HL-60 (cell line): ENCODE measurements around the gene MMP10.

Experiments
- GABPA ChIP-seq: IDR thresholded peaks from 2 replicates; pipeline ENCODE4 v1.6.1; 2012; ENCODE audit warnings: low read depth
- POLR2AphosphoS5 ChIP-seq: IDR thresholded peaks from 2 replicates; pipeline ENCODE4 v1.6.1; 2012; ENCODE audit warnings: low read depth
- TF ChIP-seq, protein P1 (sequence below): IDR thresholded peaks from one replicate; pipeline ENCODE4 v1.5.1; 2011; ENCODE audit warnings: low read length, control low read depth, inconsistent platforms; ENCODE audit not compliant: insufficient read depth

DNA sequence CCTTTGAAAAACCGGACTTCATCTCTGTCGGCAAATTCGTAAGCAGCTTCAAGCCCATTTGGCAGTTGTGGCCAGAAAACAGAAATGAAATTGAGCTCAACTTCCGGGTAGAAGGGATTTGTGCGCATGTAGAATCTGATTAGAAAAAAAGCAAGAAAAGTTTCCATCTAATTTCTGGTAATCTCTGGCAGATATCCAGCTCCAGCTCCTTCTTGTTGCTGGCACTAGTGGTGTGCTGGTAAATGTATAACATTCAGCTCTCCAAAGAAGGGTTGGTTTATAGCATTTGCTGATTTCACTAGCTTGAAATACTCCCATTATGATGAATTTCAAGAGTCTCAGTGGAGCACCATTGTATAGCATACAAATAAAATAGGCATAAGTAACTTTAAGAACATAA is 12.2 kb upstream of the MMP10 start:
- TF ChIP-seq, protein P1, sequence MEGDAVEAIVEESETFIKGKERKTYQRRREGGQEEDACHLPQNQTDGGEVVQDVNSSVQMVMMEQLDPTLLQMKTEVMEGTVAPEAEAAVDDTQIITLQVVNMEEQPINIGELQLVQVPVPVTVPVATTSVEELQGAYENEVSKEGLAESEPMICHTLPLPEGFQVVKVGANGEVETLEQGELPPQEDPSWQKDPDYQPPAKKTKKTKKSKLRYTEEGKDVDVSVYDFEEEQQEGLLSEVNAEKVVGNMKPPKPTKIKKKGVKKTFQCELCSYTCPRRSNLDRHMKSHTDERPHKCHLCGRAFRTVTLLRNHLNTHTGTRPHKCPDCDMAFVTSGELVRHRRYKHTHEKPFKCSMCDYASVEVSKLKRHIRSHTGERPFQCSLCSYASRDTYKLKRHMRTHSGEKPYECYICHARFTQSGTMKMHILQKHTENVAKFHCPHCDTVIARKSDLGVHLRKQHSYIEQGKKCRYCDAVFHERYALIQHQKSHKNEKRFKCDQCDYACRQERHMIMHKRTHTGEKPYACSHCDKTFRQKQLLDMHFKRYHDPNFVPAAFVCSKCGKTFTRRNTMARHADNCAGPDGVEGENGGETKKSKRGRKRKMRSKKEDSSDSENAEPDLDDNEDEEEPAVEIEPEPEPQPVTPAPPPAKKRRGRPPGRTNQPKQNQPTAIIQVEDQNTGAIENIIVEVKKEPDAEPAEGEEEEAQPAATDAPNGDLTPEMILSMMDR: no peak
- no peak for TF ChIP-seq GABPA
- no peak for TF ChIP-seq POLR2AphosphoS5
